ENCODE measurements around the gene COL1A2. TPM values are rescaled to one million over a fixed set of nuclear protein-coding genes. Genes with fewer than 3 reads are reported as not detected.

Gene COL1A2
- total RNA-seq, 1 experiment from 2014 or later, result 42.1 TPM

DNA sequence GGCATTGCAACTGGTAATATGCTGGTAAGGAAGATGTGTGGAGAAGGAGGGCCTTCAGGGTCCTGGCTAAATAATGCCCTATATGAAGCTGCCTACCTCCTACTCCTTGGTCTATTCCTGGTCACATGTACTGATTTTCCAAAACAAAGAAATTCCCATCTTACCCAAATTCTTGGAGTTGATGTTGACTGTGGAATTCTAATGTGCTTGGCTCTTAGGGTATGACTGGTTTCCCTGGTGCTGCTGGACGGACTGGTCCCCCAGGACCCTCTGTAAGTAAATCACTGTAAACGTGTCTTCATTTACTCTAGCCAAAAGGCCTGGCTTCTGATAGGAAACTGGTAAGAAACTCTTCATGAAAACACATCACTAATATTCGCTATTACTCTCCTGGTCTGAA, 27.0 kb downstream of the COL1A2 start:
- no peaks in the 10 kb centered on the region for H3K27me3 ChIP-seq (ENCODE audit: insufficient read depth, low read length)
- H2BK5ac ChIP-seq (ENCODE audit: insufficient read length, low read length), result no peak overlapping the region
- no CpG with 5 or more reads among the region's 3 CpGs for WGBS (ENCODE audit: extremely low coverage, insufficient read length, low lambda C conversion rate)
- DNase-seq, result no peak
- H2AK5ac ChIP-seq (ENCODE audit: insufficient read length, low read length), result no peak overlapping the region
- no peak overlapping the region for H3K18ac ChIP-seq (ENCODE audit: insufficient read length, low read depth, low read length)
- no peak overlapping the region for H2BK120ac ChIP-seq (ENCODE audit: low read depth, low read length, poor library complexity, severe bottlenecking)
- no peaks in the 10 kb centered on the region for H3K79me1 ChIP-seq (ENCODE audit: insufficient read depth, low read depth, low read length, poor library complexity, severe bottlenecking)
- H3K27ac ChIP-seq (ENCODE audit: insufficient read length, low read depth, low read length), result no peak overlapping the region
- no peak overlapping the region for H2AFZ ChIP-seq (ENCODE audit: low read length)
- H3K4ac ChIP-seq (ENCODE audit: low read depth, low read length), result no peak overlapping the region
- no peak overlapping the region for H3T11ph ChIP-seq (ENCODE audit: low read length)
- no peak overlapping the region for H4K8ac ChIP-seq (replicated peaks; ENCODE audit: insufficient read length, low read depth, low read length)
- no peaks in the 10 kb centered on the region for H3K9me3 Mint-ChIP-seq
- no peaks in the 10 kb centered on the region for H3K23me2 ChIP-seq (ENCODE audit: insufficient read length, low read depth, low read length, poor library complexity, severe bottlenecking)
- H3K4me2 ChIP-seq (ENCODE audit: insufficient read depth, insufficient read length, low read length), result no peak overlapping the region
- no peak overlapping the region for H3K23ac ChIP-seq (ENCODE audit: insufficient read length, low read depth, low read length)
- H3K4me3 Mint-ChIP-seq, result no peak overlapping the region
- no peaks in the 10 kb centered on the region for H3K79me2 ChIP-seq (ENCODE audit: insufficient read depth, low read length)
- H3K4me1 Mint-ChIP-seq, result no peaks in the 10 kb centered on the region
- H3K14ac ChIP-seq (ENCODE audit: insufficient read depth, low read length), result no peak overlapping the region
- no peaks in the 10 kb centered on the region for H3K27me3 Mint-ChIP-seq (ENCODE audit: low read depth)
- no peaks in the 10 kb centered on the region for H3K9me3 ChIP-seq (ENCODE audit: control insufficient read depth, low read depth, low read length)
- peak overlapping the region in 1 of 3 experiments; percentile 86; a peak in 1 of 7 replicates for H3K27ac Mint-ChIP-seq
- no peak overlapping the region for H2BK15ac ChIP-seq (ENCODE audit: low read depth, low read length)
- no peak overlapping the region for H2BK20ac ChIP-seq (ENCODE audit: low read depth, low read length, poor library complexity, severe bottlenecking)
- no peaks in the 10 kb centered on the region for H3K4me1 ChIP-seq (ENCODE audit: insufficient read depth, low read length)
- H4K91ac ChIP-seq (ENCODE audit: insufficient read length, low read depth, low read length), result no peak overlapping the region
- H3K36me3 Mint-ChIP-seq (ENCODE audit: insufficient read depth in 1 of 3, low read depth in 3 of 3), result peaks cover 26 to 88% (median 60%) of the 10 kb centered on the region in 3 experiments; a peak in 6 of 7 replicates
- no peak overlapping the region for H2BK12ac ChIP-seq (ENCODE audit: insufficient read length, low read depth, low read length)
- H4K20me1 ChIP-seq (ENCODE audit: control insufficient read depth, insufficient read depth, insufficient read length), result no peaks in the 10 kb centered on the region
- TF ChIP-seq, protein P1, sequence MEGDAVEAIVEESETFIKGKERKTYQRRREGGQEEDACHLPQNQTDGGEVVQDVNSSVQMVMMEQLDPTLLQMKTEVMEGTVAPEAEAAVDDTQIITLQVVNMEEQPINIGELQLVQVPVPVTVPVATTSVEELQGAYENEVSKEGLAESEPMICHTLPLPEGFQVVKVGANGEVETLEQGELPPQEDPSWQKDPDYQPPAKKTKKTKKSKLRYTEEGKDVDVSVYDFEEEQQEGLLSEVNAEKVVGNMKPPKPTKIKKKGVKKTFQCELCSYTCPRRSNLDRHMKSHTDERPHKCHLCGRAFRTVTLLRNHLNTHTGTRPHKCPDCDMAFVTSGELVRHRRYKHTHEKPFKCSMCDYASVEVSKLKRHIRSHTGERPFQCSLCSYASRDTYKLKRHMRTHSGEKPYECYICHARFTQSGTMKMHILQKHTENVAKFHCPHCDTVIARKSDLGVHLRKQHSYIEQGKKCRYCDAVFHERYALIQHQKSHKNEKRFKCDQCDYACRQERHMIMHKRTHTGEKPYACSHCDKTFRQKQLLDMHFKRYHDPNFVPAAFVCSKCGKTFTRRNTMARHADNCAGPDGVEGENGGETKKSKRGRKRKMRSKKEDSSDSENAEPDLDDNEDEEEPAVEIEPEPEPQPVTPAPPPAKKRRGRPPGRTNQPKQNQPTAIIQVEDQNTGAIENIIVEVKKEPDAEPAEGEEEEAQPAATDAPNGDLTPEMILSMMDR (conservative IDR thresholded peaks at IDR 0.05), result no peak
- no peak overlapping the region for H3K9ac ChIP-seq (ENCODE audit: extremely low read depth, insufficient read length, low read length)
- no peak overlapping the region for H3K56ac ChIP-seq (ENCODE audit: insufficient read length, low read depth, low read length)
- H4K5ac ChIP-seq (ENCODE audit: insufficient read length, low read depth, low read length), result no peak overlapping the region

All from H9 (cell line).